Esophagus squamous epithelium (tissue), 4 donors: ENCODE data around the gene RTCB.

Source experiments
- POLR2A ChIP-seq, 4 donors: fragments of 450-650 bp; IDR thresholded peaks; one replicate each; pipeline ENCODE4 v1.6.1; 2017; ENCODE audit warnings: antibody characterized with exemption in 4 of 4, mild to moderate bottlenecking in 4 of 4, moderate library complexity in 3 of 4
- TF ChIP-seq, protein P1 (sequence below), 6 experiments: fragments of 450-650 bp in 4 of 6; fragments of 200-600 bp in 2 of 6; sonication (generic) in 2 of 6; IDR thresholded peaks; one replicate each; pipeline ENCODE4 v1.5.1; 2016 to 2019; ENCODE audit warnings: antibody characterized with exemption in 6 of 6, mild to moderate bottlenecking in 4 of 6, moderate library complexity in 4 of 6

DNA sequence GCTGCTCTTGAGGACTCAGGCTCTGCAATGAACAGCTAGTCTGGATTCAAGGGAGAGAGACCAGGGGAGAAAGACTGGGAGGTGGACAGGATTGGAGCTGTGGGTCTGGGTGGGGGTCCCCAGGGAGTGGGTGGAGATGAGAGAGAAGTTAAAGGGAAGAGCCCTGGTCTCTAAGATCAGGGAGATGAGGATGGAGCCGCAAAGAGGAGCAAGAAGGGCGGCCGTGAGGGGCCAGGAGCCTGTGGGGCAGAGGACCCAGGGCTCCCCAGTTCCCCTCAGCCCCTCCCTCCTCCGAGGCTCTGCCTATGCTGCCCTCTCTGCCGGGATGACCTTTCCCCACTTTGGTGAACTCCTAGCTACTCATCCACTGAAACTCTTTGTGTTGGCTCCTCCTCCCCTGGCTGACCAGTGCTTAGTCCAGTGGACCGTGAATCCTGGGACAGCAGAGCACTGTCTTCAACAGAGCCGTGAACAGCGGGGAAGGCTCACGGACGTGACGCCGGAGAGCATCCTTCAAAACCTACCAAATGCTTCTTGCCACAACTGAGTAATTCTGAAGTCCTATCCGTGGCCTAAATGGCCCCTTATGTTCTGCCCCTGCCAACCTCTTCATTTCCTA lies 70.8 kb downstream of the RTCB start:
- TF ChIP-seq POLR2A (IDR thresholded peaks at IDR 0.05): no peak
- TF ChIP-seq, protein P1, sequence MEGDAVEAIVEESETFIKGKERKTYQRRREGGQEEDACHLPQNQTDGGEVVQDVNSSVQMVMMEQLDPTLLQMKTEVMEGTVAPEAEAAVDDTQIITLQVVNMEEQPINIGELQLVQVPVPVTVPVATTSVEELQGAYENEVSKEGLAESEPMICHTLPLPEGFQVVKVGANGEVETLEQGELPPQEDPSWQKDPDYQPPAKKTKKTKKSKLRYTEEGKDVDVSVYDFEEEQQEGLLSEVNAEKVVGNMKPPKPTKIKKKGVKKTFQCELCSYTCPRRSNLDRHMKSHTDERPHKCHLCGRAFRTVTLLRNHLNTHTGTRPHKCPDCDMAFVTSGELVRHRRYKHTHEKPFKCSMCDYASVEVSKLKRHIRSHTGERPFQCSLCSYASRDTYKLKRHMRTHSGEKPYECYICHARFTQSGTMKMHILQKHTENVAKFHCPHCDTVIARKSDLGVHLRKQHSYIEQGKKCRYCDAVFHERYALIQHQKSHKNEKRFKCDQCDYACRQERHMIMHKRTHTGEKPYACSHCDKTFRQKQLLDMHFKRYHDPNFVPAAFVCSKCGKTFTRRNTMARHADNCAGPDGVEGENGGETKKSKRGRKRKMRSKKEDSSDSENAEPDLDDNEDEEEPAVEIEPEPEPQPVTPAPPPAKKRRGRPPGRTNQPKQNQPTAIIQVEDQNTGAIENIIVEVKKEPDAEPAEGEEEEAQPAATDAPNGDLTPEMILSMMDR (IDR thresholded peaks at IDR 0.05): no peak
